ENCODE results near the gene RTP2.
"Not testable (repeated sequence)": the region's sequence is repeated elsewhere in the genome, so short reads cannot be mapped to it uniquely, and the experiment has no call there.

RTP2 gene

GRCh38 chr3:187709155-187709554 lies 6.8 kb upstream of the RTP2 start:
- no peak for DNase-seq

DNA sequence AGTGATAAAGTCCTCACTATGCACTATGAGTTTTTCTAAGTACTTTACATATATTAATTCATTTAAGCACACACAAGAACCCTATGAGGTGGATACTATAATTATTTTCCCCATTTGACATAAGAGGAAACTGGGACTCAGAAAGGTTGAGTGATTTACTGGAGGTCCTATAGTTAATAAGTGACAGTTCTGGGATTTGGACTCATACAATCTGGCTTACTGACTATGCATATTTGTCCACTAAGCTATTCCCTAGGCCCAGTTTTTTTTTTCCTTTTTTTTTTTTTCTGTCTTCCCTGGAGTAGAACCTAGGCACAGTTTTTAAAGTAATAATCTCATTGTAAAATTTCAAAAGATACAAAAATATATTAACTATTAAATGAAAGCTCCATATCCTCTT lies 6.3 kb upstream of the RTP2 start:
- no peak for DNase-seq

- DNase-seq, result no peak
Observed at GRCh38 chr3:187706971-187707370, 4.6 kb upstream of the RTP2 start.

DNA sequence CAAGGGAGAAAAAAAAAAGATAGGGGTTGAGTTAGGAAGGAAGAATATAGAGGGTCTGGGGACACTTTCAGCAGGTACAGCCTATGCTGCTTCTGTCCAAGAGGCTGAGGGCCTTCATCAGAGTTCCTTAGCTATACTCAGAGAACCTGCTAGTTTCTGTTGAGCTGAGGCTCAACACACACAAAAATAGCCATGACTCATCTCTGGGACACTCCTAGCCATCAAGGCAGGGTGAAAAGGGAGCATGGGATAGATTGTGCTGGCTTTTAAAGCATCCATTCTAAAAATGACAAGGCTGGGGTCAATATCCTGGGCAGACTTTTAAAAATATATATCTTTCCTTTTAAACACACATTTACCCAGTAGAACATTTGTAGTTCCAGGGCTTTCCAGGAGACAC lies 2.8 kb upstream of the RTP2 start:
- DNase-seq, result no peak

GRCh38 chr3:187700249-187700648 lies 2.1 kb downstream of the RTP2 start:
- DNase-seq, result no peak

- DNase-seq, result no peak
Observed at GRCh38 chr3:187698499-187699399, 3.6 kb downstream of the RTP2 start.

DNA sequence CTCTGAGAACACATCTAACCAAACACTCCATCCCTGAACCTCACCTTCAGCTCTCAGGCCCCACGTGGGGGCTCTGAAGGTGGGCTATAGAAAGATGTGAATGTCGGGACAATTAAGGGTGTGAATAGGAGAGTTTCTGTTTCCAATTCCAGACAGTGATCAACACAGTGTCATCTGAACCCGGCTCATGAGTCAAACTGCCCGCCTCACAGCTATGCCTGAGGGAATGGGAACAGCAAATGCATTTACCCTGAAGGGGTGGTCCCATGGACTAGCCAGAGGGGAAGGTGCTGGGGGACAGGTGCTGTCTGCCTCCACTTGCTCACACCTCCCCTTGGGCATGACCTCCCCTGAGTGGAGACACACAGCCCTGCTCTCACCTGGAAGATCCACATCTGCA lies 6.3 kb downstream of the RTP2 start:
- DNase-seq, result no peak

DNA sequence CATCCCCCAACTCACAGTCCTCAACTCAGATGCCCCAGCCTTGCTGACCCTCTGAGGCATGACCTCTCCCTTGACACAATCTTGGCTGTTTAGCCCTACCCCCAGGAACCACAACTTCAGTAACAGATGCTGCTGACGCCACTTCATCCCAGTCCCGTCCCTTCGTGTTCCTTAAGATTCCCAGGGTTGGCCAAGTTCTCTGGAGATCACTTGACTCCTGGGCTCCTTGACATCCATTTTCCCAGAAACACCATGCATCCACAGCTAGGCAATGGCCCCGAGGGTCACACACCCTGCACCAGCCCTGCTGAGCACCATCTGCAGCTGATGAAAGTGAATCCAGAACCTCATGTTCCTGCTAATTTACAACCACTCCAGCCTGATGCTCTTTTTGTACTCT lies 6.9 kb downstream of the RTP2 start:
- no peak for DNase-seq

- no peak for DNase-seq
Observed at GRCh38 chr3:187694801-187695200, 7.6 kb downstream of the RTP2 start.

- no peak for DNase-seq
Observed at GRCh38 chr3:187693431-187693830, 8.9 kb downstream of the RTP2 start.

- DNase-seq, result no peak
Observed at GRCh38 chr3:187689984-187690383, 12.4 kb downstream of the RTP2 start.

DNA sequence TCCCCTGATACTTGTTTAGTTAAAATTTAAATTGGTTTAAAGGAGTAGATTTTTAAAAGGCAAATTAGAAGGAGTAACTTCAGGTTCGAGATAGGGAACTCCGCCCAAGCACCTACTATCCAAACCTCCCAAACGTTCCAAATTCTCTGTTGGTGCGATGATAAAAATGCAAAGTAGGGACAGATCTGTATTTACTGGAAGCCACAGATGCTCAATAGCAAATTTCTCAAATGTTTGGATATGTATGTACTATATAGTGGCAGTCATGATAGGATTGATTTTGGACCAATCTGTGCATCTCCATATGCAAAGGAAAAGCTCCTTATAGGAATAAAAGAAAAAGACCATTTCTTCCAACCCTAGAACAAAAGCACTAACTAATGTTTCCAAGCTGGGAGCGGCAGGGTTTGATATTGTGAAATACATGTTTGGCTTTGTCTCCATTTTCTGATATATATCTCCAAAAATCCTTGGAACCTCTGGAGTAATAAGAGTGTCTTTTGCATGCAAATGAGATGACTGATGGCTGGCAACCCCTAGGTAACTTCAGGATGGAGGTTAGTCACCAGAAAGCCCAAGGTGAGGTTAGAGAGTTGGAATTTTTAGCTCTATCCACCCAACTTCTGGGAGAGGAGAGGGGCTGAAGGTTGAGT lies 15.6 kb downstream of the RTP2 start:
- no peak for DNase-seq

DNA sequence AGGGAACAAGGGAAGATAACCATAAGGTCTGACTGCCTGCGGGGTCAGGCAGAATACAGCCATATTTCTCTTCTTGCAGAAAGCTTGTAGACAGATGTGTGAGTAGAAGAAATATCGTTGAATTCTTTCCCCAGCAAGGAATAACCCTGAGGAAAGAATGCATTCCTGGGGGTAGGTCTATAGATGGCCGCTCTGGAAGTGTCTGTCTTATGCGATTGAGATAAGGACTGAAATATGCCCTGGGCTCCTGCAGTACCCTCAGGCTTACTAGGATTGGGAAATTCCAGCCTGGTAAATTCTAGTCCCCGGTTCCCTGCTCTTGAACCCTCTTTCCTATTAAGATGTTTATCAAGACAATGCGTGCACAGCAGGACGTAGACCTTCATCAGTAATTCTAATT lies 16.4 kb downstream of the RTP2 start:
- DNase-seq, result no peak

DNA sequence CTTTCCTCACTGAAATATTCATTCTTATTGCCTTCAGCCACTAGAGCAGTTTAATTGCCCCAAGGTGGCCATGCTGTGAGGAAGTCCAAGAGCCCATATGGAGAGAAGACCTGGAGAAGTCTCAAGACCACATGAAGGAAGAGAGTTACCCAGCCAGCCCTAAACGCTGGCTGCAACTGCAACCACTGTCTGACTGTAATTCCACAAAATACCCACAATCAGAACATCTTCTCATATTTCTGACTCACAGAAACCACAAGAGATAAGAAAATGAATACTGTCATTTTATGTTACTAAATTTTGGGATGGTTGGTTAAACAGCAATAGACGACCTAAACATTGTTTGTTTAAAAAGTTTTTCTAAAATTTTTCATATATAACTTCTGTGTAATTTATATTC lies 17.5 kb downstream of the RTP2 start:
- no peak for DNase-seq

- DNase-seq, result no peak
Observed at GRCh38 chr3:187684444-187684843, 17.9 kb downstream of the RTP2 start.

GRCh38 chr3:187681756-187682155 lies 20.6 kb downstream of the RTP2 start:
- not testable (repeated sequence) for DNase-seq

DNA sequence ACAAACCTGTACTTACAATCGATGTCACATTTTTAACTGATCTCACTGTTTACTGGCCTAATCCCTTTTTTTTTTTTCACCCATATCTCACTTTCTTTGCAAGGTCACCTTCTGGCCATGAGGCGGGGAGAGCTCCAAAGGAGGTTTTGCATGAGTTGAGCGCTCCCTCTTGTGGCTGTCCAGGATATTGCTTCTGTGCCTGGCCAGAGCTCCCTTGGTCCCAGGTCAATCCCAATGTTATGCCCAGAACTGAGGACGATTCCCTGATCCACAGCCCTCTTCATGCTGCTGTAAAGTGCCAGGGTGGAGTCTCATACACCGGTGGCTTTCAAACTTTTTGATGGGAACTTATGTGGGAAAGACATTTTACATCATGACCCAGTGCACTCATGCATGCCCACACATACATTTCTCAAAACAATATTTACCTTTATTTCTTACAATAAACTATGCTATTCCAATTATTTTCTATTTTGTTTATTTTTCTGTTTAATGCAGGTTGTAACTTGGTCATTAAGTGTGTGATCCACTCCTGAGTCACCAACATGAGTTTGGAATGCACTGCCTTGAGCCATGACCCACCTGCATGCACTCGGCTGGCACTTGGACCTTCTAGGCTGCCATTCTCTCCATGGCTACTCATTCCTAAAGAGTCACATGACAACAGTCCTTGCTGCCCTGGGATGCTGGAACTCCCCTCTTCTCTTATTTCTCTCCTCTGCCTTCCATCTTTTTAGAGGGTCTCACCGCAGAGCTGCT lies 22.5 kb downstream of the RTP2 start:
- peak; percentile 78 for DNase-seq

GRCh38 chr3:187678726-187679268 lies 23.6 kb downstream of the RTP2 start:
- peak; percentile 43 for DNase-seq

GRCh38 chr3:187677604-187678003 lies 24.8 kb downstream of the RTP2 start:
- no peak for DNase-seq

GRCh38 chr3:187673012-187673411 lies 29.3 kb downstream of the RTP2 start:
- DNase-seq, result no peak

- DNase-seq, result peak; percentile 57
Observed at GRCh38 chr3:187669675-187670504, 32.5 kb downstream of the RTP2 start, which contains the start of gene SST. SST (minus strand) TSS chr3:187670394; CDS start chr3:187670291, 103 bp downstream.

DNA sequence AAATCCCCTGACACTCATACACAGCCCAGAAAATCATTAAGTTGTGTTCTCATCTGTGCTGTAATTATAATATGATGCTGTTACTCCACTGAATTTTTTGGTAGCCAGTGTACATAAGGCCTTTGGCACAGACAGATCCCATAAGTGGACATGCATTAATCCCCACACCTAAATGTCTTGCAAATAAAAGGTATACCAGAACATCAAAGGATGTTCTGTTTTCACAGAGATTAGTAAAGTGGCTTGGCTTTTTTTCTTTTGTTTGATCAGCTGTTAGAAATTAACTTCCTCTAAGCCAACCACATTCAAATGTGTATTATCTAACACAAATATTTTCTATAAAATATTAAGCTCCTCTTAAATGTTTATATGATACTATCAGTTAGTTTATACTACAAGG lies 34.8 kb downstream of the RTP2 start:
- DNase-seq, result no peak
